ENCODE measurements around the gene TSPYL4.

- TF ChIP-seq CTCF (IDR thresholded peaks at IDR 0.05) (no peak), POLR2A (IDR thresholded peaks at IDR 0.05) (no peak)
These were observed 12.9 kb upstream of the TSPYL4 start for GRCh38 chr6:116266803-116267202.

Data from Peyer's patch (tissue), 4 donors.